Mesothelial cell of epicardium (in vitro differentiated cells): Measurements from ENCODE around the gene DSC1. TPM values are rescaled to one million over a fixed set of nuclear protein-coding genes. Genes with fewer than 3 reads are reported as not detected.

ENCODE experiments used
- DNase-seq, 2 experiments: peaks; one replicate each; pipeline ENCODE4 v3.0.0; 2021; ENCODE audit warnings: low spot score in 2 of 2; ENCODE audit not compliant: unreplicated experiment in 2 of 2
- H3K27ac Mint-ChIP-seq: 2 replicates; pipeline ENCODE4 v1.8.0; 2021; ENCODE audit warnings: mixed read lengths
- H3K27me3 Mint-ChIP-seq: 2 replicates; pipeline ENCODE4 v1.8.0; 2021; ENCODE audit warnings: low read depth, mixed read lengths
- H3K36me3 Mint-ChIP-seq: 2 replicates; pipeline ENCODE4 v1.8.0; 2021; ENCODE audit warnings: mixed read lengths
- H3K4me1 Mint-ChIP-seq: 2 replicates; pipeline ENCODE4 v1.8.0; 2021; ENCODE audit warnings: mixed read lengths
- H3K4me3 Mint-ChIP-seq: 2 replicates; pipeline ENCODE4 v1.8.0; 2021; ENCODE audit warnings: mild to moderate bottlenecking, moderate library complexity, mixed read lengths
- H3K9me3 Mint-ChIP-seq: 2 replicates; pipeline ENCODE4 v1.8.0; 2021; ENCODE audit warnings: mixed read lengths
- total RNA-seq: library from RNA; stranded (reverse); gene quantifications from 3 replicates; pipeline ENCODE4 v1.2.1, GENCODE V29; 2021
- TF ChIP-seq, protein P1 (sequence below): fragments of 200-600 bp; sonication (generic); IDR thresholded peaks from one replicate; pipeline ENCODE4 v1.5.0; 2021; ENCODE audit warnings: antibody characterized with exemption; ENCODE audit not compliant: unreplicated experiment

Gene DSC1
- total RNA-seq, 1 donor from 2014 or later: 0.36 TPM

GRCh38 chr18:31079973-31080372 is 82.7 kb downstream of the DSC1 start:
- Mint-ChIP-seq H3K27me3 (no peaks in the 10 kb centered on the region), H3K36me3 (peaks cover 51% of the 10 kb centered on the region), H3K27ac (no peak overlapping the region), H3K9me3 (peaks cover 19% of the 10 kb centered on the region), H3K4me3 (no peak overlapping the region), H3K4me1 (peaks cover 1% of the 10 kb centered on the region)
- TF ChIP-seq, protein P1, sequence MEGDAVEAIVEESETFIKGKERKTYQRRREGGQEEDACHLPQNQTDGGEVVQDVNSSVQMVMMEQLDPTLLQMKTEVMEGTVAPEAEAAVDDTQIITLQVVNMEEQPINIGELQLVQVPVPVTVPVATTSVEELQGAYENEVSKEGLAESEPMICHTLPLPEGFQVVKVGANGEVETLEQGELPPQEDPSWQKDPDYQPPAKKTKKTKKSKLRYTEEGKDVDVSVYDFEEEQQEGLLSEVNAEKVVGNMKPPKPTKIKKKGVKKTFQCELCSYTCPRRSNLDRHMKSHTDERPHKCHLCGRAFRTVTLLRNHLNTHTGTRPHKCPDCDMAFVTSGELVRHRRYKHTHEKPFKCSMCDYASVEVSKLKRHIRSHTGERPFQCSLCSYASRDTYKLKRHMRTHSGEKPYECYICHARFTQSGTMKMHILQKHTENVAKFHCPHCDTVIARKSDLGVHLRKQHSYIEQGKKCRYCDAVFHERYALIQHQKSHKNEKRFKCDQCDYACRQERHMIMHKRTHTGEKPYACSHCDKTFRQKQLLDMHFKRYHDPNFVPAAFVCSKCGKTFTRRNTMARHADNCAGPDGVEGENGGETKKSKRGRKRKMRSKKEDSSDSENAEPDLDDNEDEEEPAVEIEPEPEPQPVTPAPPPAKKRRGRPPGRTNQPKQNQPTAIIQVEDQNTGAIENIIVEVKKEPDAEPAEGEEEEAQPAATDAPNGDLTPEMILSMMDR: no peak
- no peak for DNase-seq

Other genes starting within 250 kb of the DSC1 start
- 29.1 to 32.6 TPM (median 30.9 TPM) in 3 replicates for gene DSC3, start 120.1 kb downstream of the DSC1 start, total RNA-seq
- 61.3 to 64.7 TPM (median 63.0 TPM) in 3 replicates for gene DSC2, start 60.4 kb downstream of the DSC1 start, total RNA-seq
- gene DSG1, start 155.3 kb upstream of the DSC1 start, total RNA-seq: 0.07 to 0.18 TPM (median 0.09 TPM) in 3 replicates
- 0.07 to 0.09 TPM (median 0.09 TPM) in 3 replicates for gene DSG4, start 213.9 kb upstream of the DSC1 start, total RNA-seq